ENCODE data around the gene CH25H. TPM values are rescaled to one million over a fixed set of nuclear protein-coding genes. Genes with fewer than 3 reads are reported as not detected.

CH25H gene
- total and polyA plus RNA-seq, 10 of the 15 experiments (the other 5 are each of a cell fraction or from before 2014, with no cell fraction given), result not detected

DNA sequence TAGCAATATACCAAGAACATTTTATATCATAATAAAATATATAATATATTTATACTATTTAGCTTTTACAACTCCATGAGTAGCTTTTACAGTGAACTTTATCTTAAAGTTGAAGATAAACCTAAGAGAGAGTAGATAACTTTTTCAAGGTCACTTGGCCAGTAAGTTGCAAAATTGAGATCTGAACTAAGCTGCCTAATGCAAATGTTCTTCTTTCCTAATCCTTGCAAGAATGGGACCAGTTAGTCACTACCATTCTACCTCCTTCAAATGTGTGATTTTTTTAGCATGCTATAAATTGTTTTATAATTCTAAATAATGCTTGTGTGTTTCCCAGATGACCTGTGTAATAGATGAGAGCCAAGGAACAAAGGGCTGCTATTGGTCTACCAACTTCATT lies 47.8 kb downstream of the CH25H start:
- H4K20me1 ChIP-seq (ENCODE audit: control insufficient read depth, insufficient read depth), result no peaks in the 10 kb centered on the region
- H3K79me2 ChIP-seq (ENCODE audit: control insufficient read depth, insufficient read depth, low read length), result no peaks in the 10 kb centered on the region
- no peaks in the 10 kb centered on the region for H3K27me3 ChIP-seq (replicated peaks in 1 of 2; ENCODE audit: control insufficient read depth in 2 of 2, insufficient read depth in 2 of 2, low read length in 1 of 2)
- H3K4me3 ChIP-seq, result no peak overlapping the region
- intact Hi-C loops (cut with micrococcal nuclease; ENCODE audit: unreplicated experiment), result no loop called here
- DNase-seq (ENCODE audit: low read depth, low spot score) (no peak), ATAC-seq (no peak), FAIRE-seq (no peak)
- ChIA-PET RAD21 (ENCODE audit: unreplicated experiment) (no interaction called here), CTCF (interaction anchor here (1.1 kb wide), 1 partner anchor 172 kb away, joined by 3 read pairs; no protein-coding TSS in a partner anchor), SMC1A (ENCODE audit: uncharacterized antibody, unreplicated experiment) (interaction anchor here (0.6 to 2.0 kb wide), 3 partner anchors 57 to 592 kb away, joined by 3 to 4 read pairs (median 3); no protein-coding TSS in a partner anchor), POLR2A (no interaction called here)
- BruUV-seq (replicated peaks), result no TSS peak
- H2AFZ ChIP-seq (ENCODE audit: control insufficient read depth, low read depth, low read length), result no peak overlapping the region
- H3K4me1 ChIP-seq (ENCODE audit: control insufficient read depth, insufficient read depth, low read length), result peaks cover 14% of the 10 kb centered on the region
- H3K4me2 ChIP-seq (ENCODE audit: control insufficient read depth, insufficient read depth), result no peak overlapping the region
- TF ChIP-seq ASH2L (IDR thresholded peaks at IDR 0.05; ENCODE audit: borderline replicate concordance, low read depth) (no peak), PAX5 (IDR thresholded peaks at IDR 0.05; ENCODE audit: borderline replicate concordance, low read depth, low read length) (no peak), BCLAF1 (IDR thresholded peaks at IDR 0.05) (no peak), JUND (IDR thresholded peaks at IDR 0.05; ENCODE audit: low read depth, low read length) (no peak), ZSCAN29 (IDR thresholded peaks at IDR 0.05) (no peak), MYB (IDR thresholded peaks at IDR 0.05; ENCODE audit: borderline replicate concordance, low read depth, low read length) (no peak), YY1 (IDR thresholded peaks at IDR 0.05; ENCODE audit: low read depth, low read length) (no peak), ZBTB33 (IDR thresholded peaks at IDR 0.05) (no peak), HDAC2 (IDR thresholded peaks at IDR 0.05) (no peak), STAT3 (IDR thresholded peaks at IDR 0.05; ENCODE audit: low read depth, low read length) (no peak), CHD4 (IDR thresholded peaks at IDR 0.05) (no peak), TAF1 (IDR thresholded peaks at IDR 0.05; ENCODE audit: borderline replicate concordance, low read depth, low read length) (no peak), EP300 (IDR thresholded peaks at IDR 0.05; ENCODE audit: borderline replicate concordance in 1 of 2, control insufficient read depth in 1 of 2, low read depth in 2 of 2, low read length in 2 of 2) (no peak), FOXM1 (IDR thresholded peaks at IDR 0.05; ENCODE audit: low read depth, low read length) (no peak), HCFC1 (IDR thresholded peaks at IDR 0.05; ENCODE audit: low read length) (no peak), MYC (IDR thresholded peaks at IDR 0.05; ENCODE audit: insufficient read depth, insufficient read length, insufficient replicate concordance, low read length, severe bottlenecking) (no peak), NBN (IDR thresholded peaks at IDR 0.05) (no peak), SRF (IDR thresholded peaks at IDR 0.05; ENCODE audit: low read depth in 2 of 2, low read length in 2 of 2) (no peak)
- TF ChIP-seq, protein P1, sequence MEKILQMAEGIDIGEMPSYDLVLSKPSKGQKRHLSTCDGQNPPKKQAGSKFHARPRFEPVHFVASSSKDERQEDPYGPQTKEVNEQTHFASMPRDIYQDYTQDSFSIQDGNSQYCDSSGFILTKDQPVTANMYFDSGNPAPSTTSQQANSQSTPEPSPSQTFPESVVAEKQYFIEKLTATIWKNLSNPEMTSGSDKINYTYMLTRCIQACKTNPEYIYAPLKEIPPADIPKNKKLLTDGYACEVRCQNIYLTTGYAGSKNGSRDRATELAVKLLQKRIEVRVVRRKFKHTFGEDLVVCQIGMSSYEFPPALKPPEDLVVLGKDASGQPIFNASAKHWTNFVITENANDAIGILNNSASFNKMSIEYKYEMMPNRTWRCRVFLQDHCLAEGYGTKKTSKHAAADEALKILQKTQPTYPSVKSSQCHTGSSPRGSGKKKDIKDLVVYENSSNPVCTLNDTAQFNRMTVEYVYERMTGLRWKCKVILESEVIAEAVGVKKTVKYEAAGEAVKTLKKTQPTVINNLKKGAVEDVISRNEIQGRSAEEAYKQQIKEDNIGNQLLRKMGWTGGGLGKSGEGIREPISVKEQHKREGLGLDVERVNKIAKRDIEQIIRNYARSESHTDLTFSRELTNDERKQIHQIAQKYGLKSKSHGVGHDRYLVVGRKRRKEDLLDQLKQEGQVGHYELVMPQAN (conservative IDR thresholded peaks at IDR 0.05), result no peak
- TF ChIP-seq, protein P2, sequence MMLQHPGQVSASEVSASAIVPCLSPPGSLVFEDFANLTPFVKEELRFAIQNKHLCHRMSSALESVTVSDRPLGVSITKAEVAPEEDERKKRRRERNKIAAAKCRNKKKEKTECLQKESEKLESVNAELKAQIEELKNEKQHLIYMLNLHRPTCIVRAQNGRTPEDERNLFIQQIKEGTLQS (IDR thresholded peaks at IDR 0.05; ENCODE audit: borderline replicate concordance, extremely low read depth, low read depth, low read length), result no peak
- no peaks in the 10 kb centered on the region for H3K9me3 ChIP-seq (replicated peaks; ENCODE audit: control insufficient read depth, insufficient read depth, low read length)
- no peaks in the 10 kb centered on the region for H3K36me3 ChIP-seq (ENCODE audit: control insufficient read depth in 2 of 2, insufficient read depth in 2 of 2, low read length in 1 of 2)
- H3K9ac ChIP-seq (ENCODE audit: control insufficient read depth, insufficient read depth, low read length), result no peak overlapping the region
- no peak overlapping the region for H3K27ac ChIP-seq (ENCODE audit: control insufficient read depth, insufficient read depth)
- in situ Hi-C loops (cut with MboI), result no loop called here
